Measurements from ENCODE around the gene MYL12A. TPM values are rescaled to one million over a fixed set of nuclear protein-coding genes. Genes with fewer than 3 reads are reported as not detected.

Gene MYL12A
- total and polyA plus RNA-seq, 2 experiments from 2014 or later, result 206 to 502 TPM

GRCh38 chr18:3261373-3262233 lies 14.0 kb downstream of the MYL12A start, which contains the start of gene MYL12B:
Gene MYL12B (plus strand): TSS chr18:3262133. CDS start chr18:3272899, 10,766 bp downstream.
- Mint-ChIP-seq H3K27ac (peak within 1 kb of the TSS; percentile 97), H3K4me3 (peak within 1 kb of the TSS; percentile 94), H3K9me3 (no peaks in the 10 kb centered on the region), H3K36me3 (ENCODE audit: low read depth) (peaks cover 18% of the 10 kb centered on the region), H3K27me3 (ENCODE audit: insufficient read depth, low read depth, poor library complexity) (peaks cover 6% of the 10 kb centered on the region), H3K4me1 (peaks cover 47% of the 10 kb centered on the region)
- no peaks in the 10 kb centered on the region; the same call in 1 of the 2 replicates for H3K36me3 ChIP-seq (ENCODE audit: insufficient read depth)
- H3K4me2 ChIP-seq, result peak within 1 kb of the TSS; percentile 96
- ATAC-seq, result peak; percentile 83
- H3K4me1 ChIP-seq (ENCODE audit: insufficient read depth), result peaks cover 14% of the 10 kb centered on the region
- no peaks in the 10 kb centered on the region for H3K27me3 ChIP-seq (ENCODE audit: insufficient read depth)
- H3K27ac ChIP-seq (ENCODE audit: low read depth), result peak within 1 kb of the TSS; percentile 91
- H2AFZ ChIP-seq, result peak within 1 kb of the TSS; percentile 85; the same call in 1 of the 2 replicates
- TF ChIP-seq ETS1 (IDR thresholded peaks at IDR 0.05) (peak; percentile 68; the same call in 1 of the 2 replicates), CREB1 (CRISPR knock-in tag; IDR thresholded peaks at IDR 0.05; ENCODE audit: low read depth) (no peak), POLR2AphosphoS5 (IDR thresholded peaks at IDR 0.05; ENCODE audit: low read depth) (peak; percentile 72), ZNF462 (CRISPR knock-in tag; IDR thresholded peaks at IDR 0.05) (no peak), ZNF331 (CRISPR knock-in tag; IDR thresholded peaks at IDR 0.05; ENCODE audit: low read depth) (no peak), NANOG (IDR thresholded peaks at IDR 0.05; ENCODE audit: borderline replicate concordance) (no peak), JUNB (IDR thresholded peaks at IDR 0.05; ENCODE audit: unreplicated experiment) (no peak), EZH2 (IDR thresholded peaks at IDR 0.05; ENCODE audit: low read depth, unreplicated experiment) (no peak), EZH2phosphoT487 (IDR thresholded peaks at IDR 0.05; ENCODE audit: unreplicated experiment) (no peak), ZNF114 (CRISPR knock-in tag; IDR thresholded peaks at IDR 0.05) (no peak), STAT1 (IDR thresholded peaks at IDR 0.05; ENCODE audit: unreplicated experiment) (no peak)
- TF ChIP-seq, protein P1, sequence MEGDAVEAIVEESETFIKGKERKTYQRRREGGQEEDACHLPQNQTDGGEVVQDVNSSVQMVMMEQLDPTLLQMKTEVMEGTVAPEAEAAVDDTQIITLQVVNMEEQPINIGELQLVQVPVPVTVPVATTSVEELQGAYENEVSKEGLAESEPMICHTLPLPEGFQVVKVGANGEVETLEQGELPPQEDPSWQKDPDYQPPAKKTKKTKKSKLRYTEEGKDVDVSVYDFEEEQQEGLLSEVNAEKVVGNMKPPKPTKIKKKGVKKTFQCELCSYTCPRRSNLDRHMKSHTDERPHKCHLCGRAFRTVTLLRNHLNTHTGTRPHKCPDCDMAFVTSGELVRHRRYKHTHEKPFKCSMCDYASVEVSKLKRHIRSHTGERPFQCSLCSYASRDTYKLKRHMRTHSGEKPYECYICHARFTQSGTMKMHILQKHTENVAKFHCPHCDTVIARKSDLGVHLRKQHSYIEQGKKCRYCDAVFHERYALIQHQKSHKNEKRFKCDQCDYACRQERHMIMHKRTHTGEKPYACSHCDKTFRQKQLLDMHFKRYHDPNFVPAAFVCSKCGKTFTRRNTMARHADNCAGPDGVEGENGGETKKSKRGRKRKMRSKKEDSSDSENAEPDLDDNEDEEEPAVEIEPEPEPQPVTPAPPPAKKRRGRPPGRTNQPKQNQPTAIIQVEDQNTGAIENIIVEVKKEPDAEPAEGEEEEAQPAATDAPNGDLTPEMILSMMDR (conservative IDR thresholded peaks at IDR 0.05; ENCODE audit: low read depth in 2 of 2), result no peak
- peaks cover 28% of the 10 kb centered on the region for H4K20me1 ChIP-seq (replicated peaks; ENCODE audit: insufficient read depth)
- peaks cover 42% of the 10 kb centered on the region for H3K79me2 ChIP-seq (replicated peaks; ENCODE audit: insufficient read depth)
- H3F3A ChIP-seq (replicated peaks; ENCODE audit: low read depth), result no peaks in the 10 kb centered on the region
- peak; percentile 92 for DNase-seq (ENCODE audit: low spot score)
- peak within 1 kb of the TSS; percentile 96 for H3K4me3 ChIP-seq
- H3K9me2 ChIP-seq (ENCODE audit: insufficient read depth), result no peaks in the 10 kb centered on the region
